OCI-LY3 (cell line): ENCODE data around the gene LAMB4.

Source experiments
- EZH2phosphoT487 ChIP-seq: fragments of 200-600 bp; shearing (Covaris generic); IDR thresholded peaks from 2 replicates; pipeline ENCODE4 v1.6.1; 2018; ENCODE audit warnings: antibody characterized with exemption, mixed run types, low read depth
- TF ChIP-seq, protein P1 (sequence below): fragments of 200-600, 300-600 bp; sonication (generic); IDR thresholded peaks from 2 replicates; pipeline ENCODE4 v1.5.1; 2014; ENCODE audit warnings: antibody characterized with exemption, low read length, low read depth

- TF ChIP-seq, protein P1, sequence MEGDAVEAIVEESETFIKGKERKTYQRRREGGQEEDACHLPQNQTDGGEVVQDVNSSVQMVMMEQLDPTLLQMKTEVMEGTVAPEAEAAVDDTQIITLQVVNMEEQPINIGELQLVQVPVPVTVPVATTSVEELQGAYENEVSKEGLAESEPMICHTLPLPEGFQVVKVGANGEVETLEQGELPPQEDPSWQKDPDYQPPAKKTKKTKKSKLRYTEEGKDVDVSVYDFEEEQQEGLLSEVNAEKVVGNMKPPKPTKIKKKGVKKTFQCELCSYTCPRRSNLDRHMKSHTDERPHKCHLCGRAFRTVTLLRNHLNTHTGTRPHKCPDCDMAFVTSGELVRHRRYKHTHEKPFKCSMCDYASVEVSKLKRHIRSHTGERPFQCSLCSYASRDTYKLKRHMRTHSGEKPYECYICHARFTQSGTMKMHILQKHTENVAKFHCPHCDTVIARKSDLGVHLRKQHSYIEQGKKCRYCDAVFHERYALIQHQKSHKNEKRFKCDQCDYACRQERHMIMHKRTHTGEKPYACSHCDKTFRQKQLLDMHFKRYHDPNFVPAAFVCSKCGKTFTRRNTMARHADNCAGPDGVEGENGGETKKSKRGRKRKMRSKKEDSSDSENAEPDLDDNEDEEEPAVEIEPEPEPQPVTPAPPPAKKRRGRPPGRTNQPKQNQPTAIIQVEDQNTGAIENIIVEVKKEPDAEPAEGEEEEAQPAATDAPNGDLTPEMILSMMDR, result no peak
- no peak for TF ChIP-seq EZH2phosphoT487
These were observed 136.3 kb downstream of the LAMB4 start for GRCh38 chr7:107993891-107994291.
